CD14-positive monocyte (primary cell): ENCODE results near the gene CEP112. TPM values are rescaled to one million over a fixed set of nuclear protein-coding genes. Genes with fewer than 3 reads are reported as not detected.

Experiments
- DNase-seq, 3 donors: peaks; one replicate each; pipeline ENCODE4 v3.0.0-alpha.2; 2011 to 2022
- H2AFZ ChIP-seq: 2 replicates; pipeline ENCODE4 v1.6.0; 2012; ENCODE audit warnings: mild to moderate bottlenecking, low read depth, low read length, inconsistent platforms; ENCODE audit not compliant: insufficient read depth, poor library complexity, severe bottlenecking
- H3K27ac ChIP-seq, 2 donors: 1 replicate in 1 of 2; 2 replicates in 1 of 2; pipeline ENCODE4 v1.5.1; 2012 to 2013; ENCODE audit warnings: low read length in 2 of 2, control low read depth in 1 of 2, inconsistent platforms in 1 of 2, low read depth in 1 of 2, mild to moderate bottlenecking in 1 of 2
- H3K27me3 ChIP-seq, 2 donors: one replicate each; pipeline versions ENCODE4 v1.6.0 to v1.6.1; 2011 to 2013; ENCODE audit warnings: low read length in 2 of 2; ENCODE audit not compliant: control insufficient read depth in 2 of 2, insufficient read depth in 2 of 2
- H3K36me3 ChIP-seq, 2 donors: replicated peaks in 1 of 2; 1 replicate in 1 of 2; 2 replicates in 1 of 2; pipeline versions ENCODE4 v1.5.1 to v1.6.1; 2012 to 2013; ENCODE audit warnings: low read length in 2 of 2, control low read depth in 1 of 2, inconsistent platforms in 1 of 2, mild to moderate bottlenecking in 1 of 2; ENCODE audit not compliant: insufficient read depth in 2 of 2, control insufficient read depth in 1 of 2
- H3K4me1 ChIP-seq, 2 donors: 1 replicate in 1 of 2; 2 replicates in 1 of 2; pipeline versions ENCODE4 v1.5.1 to v1.6.1; 2012 to 2013; ENCODE audit warnings: low read length in 2 of 2, control low read depth in 1 of 2, inconsistent platforms in 1 of 2, mild to moderate bottlenecking in 1 of 2, moderate library complexity in 1 of 2; ENCODE audit not compliant: insufficient read depth in 2 of 2, control insufficient read depth in 1 of 2
- H3K4me2 ChIP-seq: replicated peaks from 2 replicates; pipeline ENCODE3; 2012; ENCODE audit warnings: low read length, moderate library complexity, mild to moderate bottlenecking; ENCODE audit not compliant: poor library complexity, severe bottlenecking; ENCODE audit errors: extremely low read depth
- H3K4me3 ChIP-seq, 3 experiments: fragments of 200-600 bp in 1 of 3; sonication (generic) in 1 of 3; replicated peaks in 1 of 3; 1 replicate in 2 of 3; 2 replicates in 1 of 3; pipeline ENCODE4 v1.5.1; 2011 to 2013; ENCODE audit warnings: low read length in 3 of 3, mild to moderate bottlenecking in 3 of 3, control low read depth in 2 of 3, low read depth in 2 of 3, inconsistent platforms in 1 of 3, moderate library complexity in 1 of 3
- H3K79me2 ChIP-seq: 2 replicates; pipeline ENCODE4 v1.6.0; 2012; ENCODE audit warnings: mild to moderate bottlenecking, control low read depth, inconsistent platforms, low read length, moderate library complexity; ENCODE audit not compliant: insufficient read depth
- H3K9ac ChIP-seq: 2 replicates; pipeline ENCODE4 v1.6.0; 2017; ENCODE audit warnings: low read length, mild to moderate bottlenecking; ENCODE audit not compliant: insufficient read depth, poor library complexity, severe bottlenecking
- H3K9me3 ChIP-seq, 2 donors: replicated peaks in 1 of 2; 1 replicate in 1 of 2; 2 replicates in 1 of 2; pipeline versions ENCODE4 v1.5.1 to v1.6.1; 2012 to 2013; ENCODE audit warnings: low read length in 2 of 2, control low read depth in 1 of 2; ENCODE audit not compliant: control insufficient read depth in 1 of 2, insufficient read depth in 1 of 2
- H4K20me1 ChIP-seq: 2 replicates; pipeline ENCODE4 v1.6.0; 2012; ENCODE audit warnings: mild to moderate bottlenecking, low read length, control low read depth, moderate library complexity; ENCODE audit not compliant: insufficient read depth
- H3K27ac Mint-ChIP-seq, 7 donors: one replicate each; pipeline ENCODE4 v1.8.0; 2020; ENCODE audit warnings: mild to moderate bottlenecking in 7 of 7, mixed read lengths in 7 of 7, moderate library complexity in 6 of 7, inconsistent platforms in 2 of 7
- H3K27me3 Mint-ChIP-seq, 3 donors: one replicate each; pipeline ENCODE4 v1.8.0; 2021 to 2022; ENCODE audit warnings: low read depth in 3 of 3, mild to moderate bottlenecking in 3 of 3, mixed read lengths in 3 of 3, moderate library complexity in 3 of 3, inconsistent platforms in 1 of 3
- H3K36me3 Mint-ChIP-seq, 2 donors: one replicate each; pipeline ENCODE4 v1.8.0; 2020; ENCODE audit warnings: mixed read lengths in 2 of 2, inconsistent platforms in 1 of 2, mild to moderate bottlenecking in 1 of 2
- H3K4me1 Mint-ChIP-seq: one replicate; pipeline ENCODE4 v1.8.0; 2020; ENCODE audit warnings: mild to moderate bottlenecking, mixed read lengths
- H3K4me3 Mint-ChIP-seq, 2 donors: one replicate each; pipeline ENCODE4 v1.8.0; 2020; ENCODE audit warnings: mild to moderate bottlenecking in 2 of 2, mixed read lengths in 2 of 2, moderate library complexity in 1 of 2
- H3K9me3 Mint-ChIP-seq, 7 donors: one replicate each; pipeline ENCODE4 v1.8.0; 2020 to 2022; ENCODE audit warnings: mixed read lengths in 7 of 7, mild to moderate bottlenecking in 6 of 7, moderate library complexity in 6 of 7, inconsistent platforms in 2 of 7
- WGBS: methylation state at CpG from one replicate; pipeline ENCODE4 v1.1.5; 2013; ENCODE audit warnings: missing lambda C conversion rate; ENCODE audit not compliant: insufficient coverage; 5-methylcytosine and 5-hydroxymethylcytosine counted together
- intact Hi-C, 2 donors: fragments of 100-400 bp; cut with micrococcal nuclease; formaldehyde crosslinking; loops; one replicate each; pipeline versions ENCODE4 v1.15.0 to v1.15.1; 2023
- polyA plus RNA-seq, 3 donors: library from polyadenylated mRNA; depleted of rRNA in 1 of 3; unstranded in 2 of 3; stranded (reverse) in 1 of 3; fragments of 300-500 nt in 2 of 3; fragments of >200 nt in 1 of 3; fragmentation: Illumina TruSeq in 2 of 3; gene quantifications; 1 replicate in 2 of 3; 2 replicates in 1 of 3; pipeline ENCODE4 v1.2.3, GENCODE V29; 2012 to 2021
- TF ChIP-seq, protein P1 (sequence below): fragments of 200-600 bp; IDR thresholded peaks from one replicate; pipeline ENCODE4 v1.8.0; 2022; ENCODE audit warnings: antibody characterized with exemption, mild to moderate bottlenecking

The CEP112 gene
- polyA plus RNA-seq, 3 donors, result 0.10 TPM; not detected in 2

DNA sequence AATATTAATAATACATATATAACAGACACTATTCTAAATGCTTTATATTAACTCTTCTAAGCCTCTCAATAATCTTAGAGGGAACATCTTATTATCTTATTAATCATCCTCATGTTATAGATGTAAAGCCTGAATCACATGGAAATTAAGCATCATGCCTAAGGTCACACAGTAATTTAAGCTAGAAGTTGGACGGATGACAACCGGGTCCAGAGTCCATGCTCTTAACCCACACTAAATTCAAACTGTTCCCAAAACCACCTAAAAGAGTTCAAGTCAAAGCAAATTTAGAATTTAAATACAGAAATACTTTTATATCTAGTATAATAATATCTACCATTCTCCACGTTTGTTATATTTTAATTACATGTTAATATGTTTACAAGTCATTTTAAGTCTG, 193.3 kb downstream of the CEP112 start:
- Histone ChIP-seq H3K79me2 (no peaks in the 10 kb centered on the region), H2AFZ (no peak overlapping the region), H4K20me1 (no peaks in the 10 kb centered on the region), H3K4me3 (no peak overlapping the region), H3K36me3 (no peaks in the 10 kb centered on the region), H3K9ac (no peak overlapping the region), H3K27me3 (no peaks in the 10 kb centered on the region), H3K9me3 (peaks cover 0 to 4% of the 10 kb centered on the region in 2 donors), H3K4me2 (no peak overlapping the region), H3K4me1 (no peaks in the 10 kb centered on the region), H3K27ac (no peak overlapping the region)
- H3K27ac Mint-ChIP-seq, result no peak overlapping the region
- H3K36me3 Mint-ChIP-seq, result no peaks in the 10 kb centered on the region
- no peaks in the 10 kb centered on the region for H3K4me1 Mint-ChIP-seq
- no CpG with 5 or more reads among the region's 3 CpGs for WGBS
- no peak overlapping the region for H3K4me3 Mint-ChIP-seq
- peaks cover 0 to 1% (median 0%) of the 10 kb centered on the region in 3 donors for H3K27me3 Mint-ChIP-seq
- peaks cover 0 to 8% (median 2%) of the 10 kb centered on the region in 7 donors for H3K9me3 Mint-ChIP-seq
- intact Hi-C loops, result no loop called here
- TF ChIP-seq, protein P1, sequence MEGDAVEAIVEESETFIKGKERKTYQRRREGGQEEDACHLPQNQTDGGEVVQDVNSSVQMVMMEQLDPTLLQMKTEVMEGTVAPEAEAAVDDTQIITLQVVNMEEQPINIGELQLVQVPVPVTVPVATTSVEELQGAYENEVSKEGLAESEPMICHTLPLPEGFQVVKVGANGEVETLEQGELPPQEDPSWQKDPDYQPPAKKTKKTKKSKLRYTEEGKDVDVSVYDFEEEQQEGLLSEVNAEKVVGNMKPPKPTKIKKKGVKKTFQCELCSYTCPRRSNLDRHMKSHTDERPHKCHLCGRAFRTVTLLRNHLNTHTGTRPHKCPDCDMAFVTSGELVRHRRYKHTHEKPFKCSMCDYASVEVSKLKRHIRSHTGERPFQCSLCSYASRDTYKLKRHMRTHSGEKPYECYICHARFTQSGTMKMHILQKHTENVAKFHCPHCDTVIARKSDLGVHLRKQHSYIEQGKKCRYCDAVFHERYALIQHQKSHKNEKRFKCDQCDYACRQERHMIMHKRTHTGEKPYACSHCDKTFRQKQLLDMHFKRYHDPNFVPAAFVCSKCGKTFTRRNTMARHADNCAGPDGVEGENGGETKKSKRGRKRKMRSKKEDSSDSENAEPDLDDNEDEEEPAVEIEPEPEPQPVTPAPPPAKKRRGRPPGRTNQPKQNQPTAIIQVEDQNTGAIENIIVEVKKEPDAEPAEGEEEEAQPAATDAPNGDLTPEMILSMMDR, result no peak
- no peak for DNase-seq

DNA sequence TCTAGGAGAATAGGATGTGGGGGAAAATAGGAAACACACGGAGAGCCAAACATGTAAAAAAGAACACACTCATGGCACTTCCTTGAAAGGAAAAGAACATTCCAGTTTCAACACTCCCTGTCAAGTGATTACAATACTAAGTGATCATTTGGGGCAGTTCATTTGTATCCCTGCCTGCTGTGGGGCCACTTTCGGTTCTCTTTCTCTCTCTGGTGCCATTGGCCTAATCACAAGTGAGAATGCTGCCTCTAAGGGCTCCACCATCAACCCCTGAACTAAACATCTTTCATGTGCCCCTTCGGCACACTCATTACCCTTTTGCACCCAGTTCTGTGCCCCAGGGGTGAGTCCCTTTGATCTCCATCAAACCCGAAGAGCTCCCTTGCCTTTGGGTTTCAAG, 197.3 kb downstream of the CEP112 start:
- 100% methylated on average over 1 of the region's 4 CpGs for WGBS
- no peak overlapping the region for H3K4me3 Mint-ChIP-seq
- H2AFZ ChIP-seq, result no peak overlapping the region
- TF ChIP-seq, protein P1, result no peak
- H3K27ac Mint-ChIP-seq, result no peak overlapping the region
- H3K27ac ChIP-seq, result no peak overlapping the region
- intact Hi-C loops, result no loop called here
- no peak for DNase-seq
- H3K27me3 ChIP-seq, result no peaks in the 10 kb centered on the region
- no peaks in the 10 kb centered on the region for H3K9me3 ChIP-seq
- H3K4me2 ChIP-seq, result no peak overlapping the region
- peaks cover 0 to 5% (median 0%) of the 10 kb centered on the region in 7 donors for H3K9me3 Mint-ChIP-seq
- H3K36me3 Mint-ChIP-seq, result no peaks in the 10 kb centered on the region
- H3K4me1 ChIP-seq, result no peaks in the 10 kb centered on the region
- no peaks in the 10 kb centered on the region for H3K36me3 ChIP-seq
- H3K79me2 ChIP-seq, result no peaks in the 10 kb centered on the region
- no peak overlapping the region for H3K4me3 ChIP-seq
- peaks cover 0 to 2% (median 1%) of the 10 kb centered on the region in 3 donors for H3K27me3 Mint-ChIP-seq
- no peaks in the 10 kb centered on the region for H3K4me1 Mint-ChIP-seq
- no peaks in the 10 kb centered on the region for H4K20me1 ChIP-seq
- H3K9ac ChIP-seq, result no peak overlapping the region
